GM23248 (cell line): Measurements from ENCODE around the gene SEMA5A.

ENCODE experiments used
- EZH2 ChIP-seq: fragments of 200-600 bp; sonication (generic); IDR thresholded peaks from 2 replicates; pipeline ENCODE4 v1.6.1; 2018; ENCODE audit warnings: antibody characterized with exemption, mild to moderate bottlenecking; ENCODE audit not compliant: insufficient read depth, poor library complexity, severe bottlenecking
- EZH2phosphoT487 ChIP-seq: fragments of 200-600 bp; sonication (generic); IDR thresholded peaks from 2 replicates; pipeline ENCODE4 v1.6.1; 2018; ENCODE audit warnings: antibody characterized with exemption, moderate library complexity, mild to moderate bottlenecking, low read depth; ENCODE audit not compliant: insufficient read depth

GRCh38 chr5:9452181-9452580 is 93.7 kb downstream of the SEMA5A start:
- TF ChIP-seq EZH2 (no peak), EZH2phosphoT487 (no peak)
